HepG2 (cell line): Measurements from ENCODE around the gene C11orf91. TPM values are rescaled to one million over a fixed set of nuclear protein-coding genes. Genes with fewer than 3 reads are reported as not detected.

ENCODE experiments used
- ARNTL ChIP-seq: sonication (generic); formaldehyde crosslinking; IDR thresholded peaks from 2 replicates; pipeline ENCODE4 v1.4.0; 2020; ENCODE audit warnings: mild to moderate bottlenecking, missing genetic modification reagents
- ATF7-NPFF ChIP-seq: sonication (generic); formaldehyde crosslinking; IDR thresholded peaks from 2 replicates; pipeline ENCODE4 v1.8.1; 2023; ENCODE audit warnings: mild to moderate bottlenecking, low read depth, missing genetic modification reagents, moderate library complexity
- BCL3 ChIP-seq: sonication (generic); formaldehyde crosslinking; IDR thresholded peaks from 2 replicates; pipeline ENCODE4 v1.5.1; 2020; ENCODE audit warnings: mild to moderate bottlenecking, missing genetic modification reagents, moderate library complexity
- CBX2 ChIP-seq, 2 experiments: fragments of 200-600 bp in 1 of 2; sonication (generic); formaldehyde crosslinking in 1 of 2; IDR thresholded peaks; 2 replicates each; pipeline versions ENCODE4 v1.7.0 to v1.8.1; 2018 to 2022; ENCODE audit warnings: low read depth in 2 of 2, low read length in 1 of 2, mild to moderate bottlenecking in 1 of 2, missing genetic modification reagents in 1 of 2
- ESRRA ChIP-seq: sonication (generic); formaldehyde crosslinking; IDR thresholded peaks from 2 replicates; pipeline ENCODE4 v1.5.1; 2020; ENCODE audit warnings: mild to moderate bottlenecking, low read depth, missing genetic modification reagents
- HIC2 ChIP-seq: sonication (generic); formaldehyde crosslinking; IDR thresholded peaks from 2 replicates; pipeline ENCODE4 v1.9.0; 2022; ENCODE audit warnings: low read depth, missing genetic modification reagents
- KDM2A ChIP-seq: sonication (generic); formaldehyde crosslinking; IDR thresholded peaks from 2 replicates; pipeline ENCODE4 v1.4.0; 2020; ENCODE audit warnings: low read depth, missing genetic modification reagents, borderline replicate concordance
- RAD21 ChIP-seq: fragments of 450-650 bp; formaldehyde crosslinking; IDR thresholded peaks from 2 replicates; pipeline ENCODE4 v1.5.0; 2020; ENCODE audit warnings: mild to moderate bottlenecking
- SCMH1 ChIP-seq: sonication (generic); formaldehyde crosslinking; IDR thresholded peaks from 2 replicates; pipeline ENCODE4 v1.9.0; 2021; ENCODE audit warnings: missing genetic modification reagents, mild to moderate bottlenecking, borderline replicate concordance
- SP1 ChIP-seq, 2 experiments: fragments of 450-650 bp in 1 of 2; sonication (generic) in 1 of 2; formaldehyde crosslinking in 1 of 2; IDR thresholded peaks; 2 replicates each; pipeline versions ENCODE4 v1.4.0 to v1.6.1; 2016 to 2020; ENCODE audit warnings: missing genetic modification reagents in 1 of 2
- TEAD2 ChIP-seq: sonication (generic); formaldehyde crosslinking; IDR thresholded peaks from 2 replicates; pipeline ENCODE4 v1.9.0; 2021; ENCODE audit warnings: missing genetic modification reagents
- TFDP1 ChIP-seq: IDR thresholded peaks from 2 replicates; pipeline ENCODE4 v1.6.1; 2016; ENCODE audit warnings: missing compliant biosample characterization, missing genetic modification reagents, borderline replicate concordance
- ZFP36L1 ChIP-seq: sonication (generic); formaldehyde crosslinking; IDR thresholded peaks from 2 replicates; pipeline ENCODE4 v1.8.0; 2022; ENCODE audit warnings: mild to moderate bottlenecking, missing genetic modification reagents, moderate library complexity
- ZIK1 ChIP-seq: sonication (generic); formaldehyde crosslinking; IDR thresholded peaks from 2 replicates; pipeline ENCODE4 v1.5.0; 2020; ENCODE audit warnings: mild to moderate bottlenecking, low read depth, missing genetic modification reagents, borderline replicate concordance
- ZNF17 ChIP-seq: sonication (generic); formaldehyde crosslinking; IDR thresholded peaks from 2 replicates; pipeline ENCODE4 v1.5.0; 2020; ENCODE audit warnings: mild to moderate bottlenecking, missing genetic modification reagents
- ZNF234 ChIP-seq: sonication (generic); formaldehyde crosslinking; conservative IDR thresholded peaks from 2 replicates; pipeline ENCODE4 v1.5.1; 2020; ENCODE audit warnings: mild to moderate bottlenecking, missing genetic modification reagents
- ZNF280B ChIP-seq: sonication (generic); formaldehyde crosslinking; IDR thresholded peaks from 2 replicates; pipeline ENCODE4 v1.5.0; 2020; ENCODE audit warnings: missing genetic modification reagents, mild to moderate bottlenecking, borderline replicate concordance
- ZNF414 ChIP-seq: sonication (generic); formaldehyde crosslinking; IDR thresholded peaks from 2 replicates; pipeline ENCODE4 v1.5.0; 2020; ENCODE audit warnings: missing genetic modification reagents
- ZNF552 ChIP-seq: sonication (generic); formaldehyde crosslinking; IDR thresholded peaks from 2 replicates; pipeline ENCODE4 v1.9.0; 2022; ENCODE audit warnings: missing genetic modification reagents, mild to moderate bottlenecking, borderline replicate concordance
- ZNF619 ChIP-seq: sonication (generic); formaldehyde crosslinking; IDR thresholded peaks from 2 replicates; pipeline ENCODE4 v1.4.0; 2020; ENCODE audit warnings: mild to moderate bottlenecking, missing genetic modification reagents
- ZNF709 ChIP-seq: sonication (generic); formaldehyde crosslinking; IDR thresholded peaks from 2 replicates; pipeline ENCODE4 v1.5.0; 2020; ENCODE audit warnings: mild to moderate bottlenecking, missing genetic modification reagents
- polyA plus RNA-seq, 8 experiments: library from polyadenylated mRNA; depleted of rRNA in 3 of 8; stranded (reverse) in 7 of 8; unstranded in 1 of 8; fragments of >200 nt; fragmentation: Illumina TruSeq in 4 of 8; extraction: Trizol in 4 of 8; gene quantifications; 2 replicates each; pipeline versions ENCODE4 v1.2.1 to v1.2.3, GENCODE V29; 2011 to 2016; ENCODE audit warnings: low read depth in 4 of 8, missing spikeins in 1 of 8, mixed read lengths in 1 of 8; ENCODE audit not compliant: insufficient read depth in 1 of 8
- total RNA-seq, 5 experiments: library from RNA; depleted of rRNA; stranded (reverse); fragments of >200 nt; fragmentation: Illumina TruSeq; extraction: Trizol; gene quantifications; 2 replicates each; pipeline ENCODE4 v1.2.3, GENCODE V29; 2016; ENCODE audit warnings: low read depth in 1 of 5

The C11orf91 gene
- total and polyA plus RNA-seq, 2 of the 13 experiments (the other 11 are each of a cell fraction or from before 2014, with no cell fraction given), result 0.35 TPM; not detected in 1

- TF ChIP-seq ZFP36L1 (CRISPR knock-in tag) (peak; percentile 68; the same call in 1 of the 2 replicates), ZNF709 (CRISPR knock-in tag) (peak; percentile 37; the same call in 1 of the 2 replicates), ZNF414 (0 out of 2 replicates have a peak, but pooled peaks have one; percentile 72), RAD21 (CRISPR knock-in tag) (no peak), HIC2 (CRISPR knock-in tag) (no peak), ESRRA (CRISPR knock-in tag) (no peak; the same call in 1 of the 2 replicates), SCMH1 (CRISPR knock-in tag) (no peak), ZNF234 (CRISPR knock-in tag) (no peak), BCL3 (no peak), ZNF17 (no peak), ZNF280B (CRISPR knock-in tag) (no peak; the same call in 1 of the 2 replicates), KDM2A (peak; percentile 28; the same call in 1 of the 2 replicates), ARNTL (no peak), ZNF552 (0 out of 2 replicates have a peak, but pooled peaks have one; percentile 34), CBX2 (IDR thresholded peaks at IDR 0.05; ENCODE audit: low read depth, low read length) (no peak), CBX2 (CRISPR knock-in tag; IDR thresholded peaks at IDR 0.05; ENCODE audit: low read depth) (no peak), TEAD2 (CRISPR knock-in tag) (no peak), ZNF619 (CRISPR knock-in tag) (no peak), ZIK1 (CRISPR knock-in tag) (no peak), SP1 (IDR thresholded peaks at IDR 0.05) (no peak), SP1 (CRISPR knock-in tag; IDR thresholded peaks at IDR 0.05) (peak; percentile 26; the same call in 1 of the 2 replicates), TFDP1 (CRISPR knock-in tag) (no peak), ATF7-NPFF (CRISPR knock-in tag) (peak; percentile 8; the same call in 1 of the 2 replicates)
These were observed 35.7 kb upstream of the C11orf91 start, which contains the start of gene CD59 (continued) for GRCh38 chr11:33736148-33736812.
